HG03196 (cell line): ENCODE results near the gene RAMP3.
"Not testable (repeated sequence)": the region's sequence is repeated elsewhere in the genome, so short reads cannot be mapped to it uniquely, and the experiment has no call there.

Experiments used
- ATAC-seq: cut with Tn5 transposase; IDR thresholded peaks from one replicate; pipeline ENCODE4 v1.9.1; 2021; ENCODE audit not compliant: unreplicated experiment

Gene RAMP3

DNA sequence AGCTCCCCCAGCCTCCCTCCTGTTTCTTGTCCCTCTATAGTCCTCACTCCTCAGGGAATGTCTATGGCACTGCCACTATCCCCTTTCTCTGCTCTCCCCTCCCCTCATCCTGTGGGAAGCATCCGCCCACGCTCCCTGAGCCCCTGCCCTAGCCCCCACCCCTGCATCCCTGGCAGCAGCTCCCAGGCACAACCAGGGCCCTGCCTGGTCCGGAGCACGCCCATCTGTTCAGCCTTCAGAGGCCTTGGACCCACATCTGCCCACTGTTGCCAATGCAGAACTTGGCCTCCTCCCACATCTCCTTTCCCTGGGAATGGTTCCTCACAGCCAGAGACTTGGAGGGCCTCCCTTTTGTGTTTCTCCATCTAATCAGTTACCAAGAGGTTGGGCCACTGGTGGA, 25.7 kb upstream of the RAMP3 start:
- ATAC-seq: no peak

GRCh38 chr7:45132708-45133320, 24.8 kb upstream of the RAMP3 start:
- no peak for ATAC-seq

GRCh38 chr7:45133352-45133751, 24.2 kb upstream of the RAMP3 start:
- ATAC-seq: no peak

- ATAC-seq: no peak
Measured at GRCh38 chr7:45133877-45134276, 23.7 kb upstream of the RAMP3 start.

DNA sequence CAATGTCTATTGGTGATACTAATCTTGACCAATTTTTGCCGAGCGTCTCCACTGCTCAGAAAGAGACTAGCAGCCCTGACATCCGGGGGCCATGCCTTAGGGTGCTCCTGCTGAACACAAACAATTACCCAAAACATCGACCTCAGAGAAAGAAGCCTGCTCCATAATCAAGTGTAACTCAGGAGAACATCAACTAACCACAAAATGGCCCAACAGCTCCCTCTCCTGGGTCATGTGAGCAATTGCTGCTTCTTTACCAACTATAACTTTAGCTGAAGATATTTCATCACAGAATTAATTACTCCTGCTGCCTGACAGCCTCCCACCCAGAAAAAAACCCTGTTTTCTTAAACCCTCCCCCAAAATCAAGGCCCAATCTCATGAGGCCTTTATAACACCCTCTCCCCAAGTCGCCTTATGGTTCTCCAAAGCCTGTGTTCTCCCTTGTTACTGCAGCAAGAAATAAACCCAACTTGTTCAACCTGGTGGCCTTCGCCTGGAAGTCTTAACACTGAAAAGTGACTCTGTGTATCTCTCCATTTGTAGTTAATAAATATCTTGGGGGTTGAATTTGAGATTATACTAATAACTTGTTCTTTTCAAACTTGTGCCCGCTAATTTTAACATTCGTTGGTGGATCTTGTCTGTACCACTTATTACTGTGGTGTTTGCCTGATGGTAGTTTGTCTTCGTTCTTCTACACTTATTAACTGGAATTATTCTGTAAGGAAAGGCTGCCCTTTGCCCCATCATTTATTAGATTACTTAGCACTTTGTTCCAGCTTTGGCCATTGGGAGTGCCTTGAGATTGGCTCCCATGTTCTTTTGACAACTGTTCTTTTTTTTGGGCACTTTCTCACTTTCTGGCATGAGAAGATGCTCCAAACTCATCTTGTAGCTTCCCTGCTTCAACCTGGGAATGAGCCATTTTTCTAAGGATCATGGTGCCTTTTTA, 21.2 kb upstream of the RAMP3 start:
- no peak for ATAC-seq

DNA sequence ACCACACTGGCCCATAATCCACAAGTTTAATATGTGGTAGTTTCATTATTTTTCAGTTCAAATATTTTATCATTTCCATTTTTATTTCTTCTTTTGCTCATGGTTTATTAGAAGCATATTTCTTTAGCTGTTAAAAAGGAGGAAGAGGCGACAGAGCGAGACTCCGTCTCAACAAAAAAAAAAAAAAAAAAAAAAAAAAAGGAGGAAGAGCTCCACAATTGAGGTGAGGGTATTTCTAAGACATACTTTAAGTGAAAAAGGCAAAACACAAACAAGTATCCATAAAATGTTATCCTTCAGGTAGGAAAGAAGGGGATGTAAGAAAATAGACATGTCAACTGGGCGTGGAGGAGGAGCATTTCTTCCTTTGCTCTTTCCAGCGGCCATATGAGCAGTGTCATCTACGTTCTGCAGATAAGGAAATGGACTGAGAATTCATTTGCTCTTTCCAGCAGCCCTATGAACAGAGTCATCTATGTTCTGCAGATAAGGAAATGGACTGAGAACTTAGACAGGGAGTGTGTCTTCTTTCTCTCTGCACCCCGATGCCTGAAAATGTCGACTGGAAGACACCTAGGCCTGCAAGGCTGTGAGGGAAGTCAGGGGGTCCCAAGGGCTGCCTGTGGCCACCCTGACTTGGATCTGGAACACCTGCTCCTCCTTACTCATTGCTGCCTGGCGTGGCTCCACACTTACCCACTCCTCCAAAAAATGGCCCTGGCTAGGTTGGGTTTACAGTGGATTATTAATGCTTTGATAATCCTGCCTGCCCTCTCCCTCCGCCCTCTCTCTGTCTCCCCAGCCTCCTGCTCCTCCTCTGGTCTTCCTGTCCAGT, 18.9 kb upstream of the RAMP3 start:
- no peak for ATAC-seq

- no peak for ATAC-seq
Measured at GRCh38 chr7:45140827-45141226, 16.8 kb upstream of the RAMP3 start.

DNA sequence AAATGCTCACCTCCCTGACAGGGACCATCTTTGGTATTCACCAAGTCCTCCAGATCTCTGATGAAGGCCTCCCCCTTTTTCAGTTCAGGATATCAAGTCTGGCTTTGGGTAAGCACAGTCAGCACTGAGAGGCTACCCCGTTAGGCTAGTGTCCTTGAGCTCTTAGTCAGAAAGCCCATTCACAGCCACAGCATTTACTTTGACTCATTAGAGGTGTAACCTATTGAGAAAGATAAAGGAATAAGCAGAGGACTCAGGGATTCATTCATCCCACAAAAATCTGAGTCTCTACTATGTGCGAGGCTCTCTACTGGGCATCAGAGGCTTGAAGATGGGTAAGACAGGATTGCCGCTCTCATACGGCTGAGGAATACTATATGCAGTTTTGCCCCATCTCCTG, 14.0 kb upstream of the RAMP3 start:
- no peak for ATAC-seq

GRCh38 chr7:45145881-45146280, 11.7 kb upstream of the RAMP3 start:
- ATAC-seq: no peak

DNA sequence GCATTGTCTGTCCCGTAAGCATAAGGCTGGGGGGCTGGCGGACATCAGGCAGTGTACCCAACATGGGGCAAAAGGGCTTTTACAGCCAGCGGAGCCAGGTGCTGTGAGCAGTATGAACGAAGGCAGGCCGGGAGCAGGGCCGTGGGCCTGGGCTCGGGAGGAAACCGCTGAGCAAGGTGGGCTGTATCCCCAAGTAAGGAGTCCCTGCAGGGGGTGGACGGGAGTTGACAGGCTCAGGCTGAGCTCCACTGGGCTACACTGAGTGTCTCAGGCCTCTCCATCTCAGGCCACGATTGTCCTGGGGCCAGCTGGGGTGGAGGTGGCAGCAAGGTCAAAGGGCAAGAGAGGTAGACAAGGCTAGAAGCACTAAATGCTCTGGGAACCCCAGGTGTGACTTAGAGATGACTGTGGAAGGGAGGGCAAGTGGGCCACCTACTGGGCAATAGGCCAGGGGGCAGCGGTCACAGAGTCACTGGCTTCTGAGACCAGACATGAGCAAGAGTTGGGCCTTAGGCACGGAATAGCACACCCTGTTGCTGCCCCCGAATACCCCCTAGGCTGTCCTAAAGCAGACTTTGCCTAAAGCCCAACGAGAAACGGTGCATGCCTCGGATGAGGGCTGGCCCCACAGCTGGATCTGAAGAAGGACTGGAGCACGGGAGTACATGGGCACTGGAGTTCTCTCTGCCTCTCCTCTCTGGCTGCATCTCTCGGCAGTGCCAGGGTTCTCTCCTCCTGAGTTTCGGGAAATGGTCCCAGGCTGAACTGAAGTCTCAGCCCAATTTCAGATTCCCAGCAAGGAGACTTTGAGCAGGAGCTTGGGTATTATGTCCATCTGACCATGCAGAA, 10.8 kb upstream of the RAMP3 start:
- no peak for ATAC-seq

- no peak for ATAC-seq
Measured at GRCh38 chr7:45147858-45148652, 9.5 kb upstream of the RAMP3 start.

DNA sequence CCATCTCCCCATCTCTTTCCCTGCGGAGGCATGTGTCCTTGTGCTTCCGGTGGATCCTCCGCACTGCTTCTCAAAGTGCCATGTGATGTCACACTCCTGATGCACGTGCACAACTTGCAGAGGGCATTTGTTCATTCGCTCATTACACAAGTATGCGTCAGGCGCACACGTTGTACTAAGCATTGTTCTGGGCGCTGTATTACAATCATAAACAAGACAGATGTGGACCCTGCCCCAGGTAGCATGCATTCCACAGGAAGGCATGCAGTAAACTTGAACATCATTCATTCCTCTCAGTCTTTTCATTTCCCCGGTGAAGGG, 9.0 kb upstream of the RAMP3 start:
- no peak for ATAC-seq

GRCh38 chr7:45149606-45150005, 8.0 kb upstream of the RAMP3 start:
- no peak for ATAC-seq

DNA sequence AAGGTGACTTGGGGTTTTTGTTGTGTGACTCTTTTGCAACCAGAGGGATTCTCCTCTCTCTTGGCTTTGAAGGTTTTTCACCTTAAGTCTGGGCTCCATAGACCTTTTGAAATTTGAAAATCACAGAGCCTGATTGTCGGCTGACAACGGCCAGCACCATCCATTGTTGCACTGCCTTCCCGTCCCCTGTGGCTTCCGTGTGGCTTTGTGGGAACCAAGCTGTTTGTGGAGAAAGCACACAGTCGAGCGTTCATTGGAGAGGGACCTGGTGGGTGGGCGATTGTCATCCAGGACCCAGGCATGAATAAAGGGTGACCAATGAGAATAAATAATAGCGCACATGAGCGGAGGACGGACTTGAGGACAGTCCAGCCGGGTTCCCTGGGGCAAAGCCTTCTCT, 7.4 kb upstream of the RAMP3 start:
- no peak for ATAC-seq

GRCh38 chr7:45151131-45151684, 6.4 kb upstream of the RAMP3 start:
- ATAC-seq: no peak

DNA sequence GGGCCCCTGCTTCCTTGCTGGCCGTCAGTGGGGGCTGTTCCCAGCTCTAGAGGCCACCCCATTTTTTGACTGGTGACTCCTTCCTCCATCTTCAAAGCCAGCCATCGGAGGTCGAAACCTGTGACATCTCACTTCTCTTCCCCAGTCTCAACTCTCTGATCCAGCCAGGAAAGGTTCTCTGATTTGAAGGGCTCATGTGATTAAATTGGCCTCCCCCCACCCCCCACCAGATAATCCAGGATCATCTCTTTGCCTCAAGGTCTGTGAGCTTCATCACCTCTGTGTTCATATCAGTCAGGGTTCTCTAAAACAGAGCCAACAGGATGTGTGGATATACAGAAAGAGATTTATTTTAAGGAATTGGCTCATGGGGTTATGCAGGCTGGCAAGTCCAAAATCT, 5.6 kb upstream of the RAMP3 start:
- no peak for ATAC-seq

DNA sequence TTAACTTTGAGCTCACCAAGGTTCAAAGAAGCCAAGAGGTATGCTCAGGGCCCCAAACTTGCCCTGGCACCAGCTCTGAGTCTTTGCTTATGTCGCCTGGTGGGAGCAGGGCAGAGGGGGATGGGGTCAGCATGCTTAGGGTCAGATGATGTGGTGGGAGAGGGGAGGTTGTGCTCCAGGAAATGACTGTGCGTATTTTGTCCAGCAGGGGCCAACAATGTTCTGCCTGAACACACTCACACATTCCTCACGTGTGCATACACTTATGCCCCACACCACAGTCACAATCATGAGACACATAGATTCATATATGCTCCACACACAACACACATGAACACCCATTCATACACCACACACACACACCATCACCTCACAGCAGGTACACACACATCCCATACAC, 4.4 kb upstream of the RAMP3 start:
- ATAC-seq: no peak

- ATAC-seq: not testable (repeated sequence)
Measured at GRCh38 chr7:45153861-45154260, 3.7 kb upstream of the RAMP3 start.

GRCh38 chr7:45155357-45155900, 2.2 kb upstream of the RAMP3 start:
- ATAC-seq: no peak
